HepG2 (cell line): ENCODE measurements around the gene AS3MT. TPM values are rescaled to one million over a fixed set of nuclear protein-coding genes. Genes with fewer than 3 reads are reported as not detected.

ENCODE experiments used
- CREB3 ChIP-seq: sonication (generic); formaldehyde crosslinking; IDR thresholded peaks from 2 replicates; pipeline ENCODE4 v1.5.0; 2020; ENCODE audit warnings: missing genetic modification reagents
- EHMT2 ChIP-seq: fragments of 200-600 bp; sonication (generic); IDR thresholded peaks from 2 replicates; pipeline ENCODE4 v1.7.0; 2017; ENCODE audit warnings: antibody characterized with exemption, low read depth, low read length, borderline replicate concordance
- FOXO4 ChIP-seq: sonication (generic); formaldehyde crosslinking; conservative IDR thresholded peaks from 2 replicates; pipeline ENCODE4 v1.8.1; 2023; ENCODE audit warnings: missing genetic modification reagents
- HIVEP1 ChIP-seq: sonication (generic); formaldehyde crosslinking; IDR thresholded peaks from 2 replicates; pipeline ENCODE4 v1.4.0; 2020; ENCODE audit warnings: mild to moderate bottlenecking, missing genetic modification reagents
- HMGXB4 ChIP-seq, 2 experiments: sonication (generic) in 1 of 2; formaldehyde crosslinking in 1 of 2; IDR thresholded peaks; 2 replicates each; pipeline versions ENCODE4 v1.4.0 to v1.6.1; 2018 to 2020; ENCODE audit warnings: missing genetic modification reagents in 2 of 2, borderline replicate concordance in 1 of 2, low read depth in 1 of 2, mild to moderate bottlenecking in 1 of 2, missing biosample characterization in 1 of 2
- HNRNPL ChIP-seq: fragments of 200-400 bp; formaldehyde crosslinking; IDR thresholded peaks from 2 replicates; pipeline ENCODE4 v1.6.1; 2017; ENCODE audit warnings: mild to moderate bottlenecking, low read depth, low read length
- KLF12 ChIP-seq: sonication (generic); formaldehyde crosslinking; IDR thresholded peaks from 2 replicates; pipeline ENCODE4 v1.4.0; 2020; ENCODE audit warnings: missing genetic modification reagents, borderline replicate concordance
- MAZ ChIP-seq, 2 experiments: sonication (generic) in 1 of 2; formaldehyde crosslinking in 1 of 2; IDR thresholded peaks; 2 replicates each; pipeline versions ENCODE4 v1.5.0 to v1.6.1; 2012 to 2020; ENCODE audit warnings: low read depth in 2 of 2, mild to moderate bottlenecking in 2 of 2, borderline replicate concordance in 1 of 2, improper control_type of control experiment in 1 of 2, low read length in 1 of 2, missing genetic modification reagents in 1 of 2, moderate library complexity in 1 of 2
- MED8 ChIP-seq: sonication (generic); formaldehyde crosslinking; IDR thresholded peaks from 2 replicates; pipeline ENCODE4 v1.8.1; 2023; ENCODE audit warnings: mild to moderate bottlenecking, missing genetic modification reagents; ENCODE audit not compliant: insufficient replicate concordance
- MLX ChIP-seq: IDR thresholded peaks from 2 replicates; pipeline ENCODE4 v1.6.1; 2016
- PBX3 ChIP-seq: sonication (generic); formaldehyde crosslinking; IDR thresholded peaks from 2 replicates; pipeline ENCODE4 v1.8.1; 2023; ENCODE audit warnings: missing genetic modification reagents, inconsistent platforms, borderline replicate concordance
- PITX1 ChIP-seq: sonication (generic); formaldehyde crosslinking; IDR thresholded peaks from 2 replicates; pipeline ENCODE4 v1.5.1; 2020; ENCODE audit warnings: mild to moderate bottlenecking, missing genetic modification reagents
- SALL1 ChIP-seq: sonication (generic); formaldehyde crosslinking; IDR thresholded peaks from 2 replicates; pipeline ENCODE4 v1.8.0; 2022; ENCODE audit warnings: mild to moderate bottlenecking, missing genetic modification reagents
- XBP1 ChIP-seq: sonication (generic); formaldehyde crosslinking; IDR thresholded peaks from 2 replicates; pipeline ENCODE4 v1.5.0; 2020; ENCODE audit warnings: missing genetic modification reagents
- ZNF121 ChIP-seq: sonication (generic); formaldehyde crosslinking; IDR thresholded peaks from 2 replicates; pipeline ENCODE4 v1.5.0; 2020; ENCODE audit warnings: mild to moderate bottlenecking, missing genetic modification reagents
- ZNF547 ChIP-seq: sonication (generic); formaldehyde crosslinking; IDR thresholded peaks from 2 replicates; pipeline ENCODE4 v1.5.1; 2020; ENCODE audit warnings: mild to moderate bottlenecking, missing genetic modification reagents
- ZXDC ChIP-seq: sonication (generic); formaldehyde crosslinking; IDR thresholded peaks from 2 replicates; pipeline ENCODE4 v1.5.0; 2020; ENCODE audit warnings: mild to moderate bottlenecking, missing genetic modification reagents
- polyA plus RNA-seq, 8 experiments: library from polyadenylated mRNA; depleted of rRNA in 3 of 8; stranded (reverse) in 7 of 8; unstranded in 1 of 8; fragments of >200 nt; fragmentation: Illumina TruSeq in 4 of 8; extraction: Trizol in 4 of 8; gene quantifications; 2 replicates each; pipeline versions ENCODE4 v1.2.1 to v1.2.3, GENCODE V29; 2011 to 2016; ENCODE audit warnings: low read depth in 4 of 8, missing spikeins in 1 of 8, mixed read lengths in 1 of 8; ENCODE audit not compliant: insufficient read depth in 1 of 8
- total RNA-seq, 5 experiments: library from RNA; depleted of rRNA; stranded (reverse); fragments of >200 nt; fragmentation: Illumina TruSeq; extraction: Trizol; gene quantifications; 2 replicates each; pipeline ENCODE4 v1.2.3, GENCODE V29; 2016; ENCODE audit warnings: low read depth in 1 of 5

AS3MT gene
- total and polyA plus RNA-seq, 2 of the 13 experiments (the other 11 are each of a cell fraction or from before 2014, with no cell fraction given): 8.7 to 17.4 TPM

- TF ChIP-seq ZXDC (CRISPR knock-in tag): 0 out of 2 replicates have a peak, but pooled peaks have one; percentile 59
- peak; percentile 63 for TF ChIP-seq MED8 (CRISPR knock-in tag)
- peak; percentile 64 for TF ChIP-seq SALL1 (CRISPR knock-in tag)
- peak; percentile 52; the same call in 1 of the 2 replicates for TF ChIP-seq MLX (CRISPR knock-in tag)
- 0 out of 2 replicates have a peak, but pooled peaks have one; percentile 50 for TF ChIP-seq ZNF547 (CRISPR knock-in tag)
- 0 out of 2 replicates have a peak, but pooled peaks have one; percentile 49 for TF ChIP-seq FOXO4 (CRISPR knock-in tag)
- TF ChIP-seq PBX3 (CRISPR knock-in tag): no peak
- TF ChIP-seq HMGXB4 (CRISPR knock-in tag; IDR thresholded peaks at IDR 0.05; ENCODE audit: borderline replicate concordance in 1 of 2, low read depth in 1 of 2): peak; percentile 9 to 81; a peak in 2 of 4 replicates
- peak; percentile 66; the same call in 1 of the 2 replicates for TF ChIP-seq KLF12 (CRISPR knock-in tag)
- TF ChIP-seq HIVEP1 (CRISPR knock-in tag): peak; percentile 94
- peak; percentile 50 for TF ChIP-seq PITX1 (CRISPR knock-in tag)
- TF ChIP-seq XBP1 (CRISPR knock-in tag): 0 out of 2 replicates have a peak, but pooled peaks have one; percentile 37
- no peak for TF ChIP-seq CREB3 (CRISPR knock-in tag)
- TF ChIP-seq MAZ (IDR thresholded peaks at IDR 0.05; ENCODE audit: borderline replicate concordance, low read depth, low read length): no peak
- peak; percentile 86 for TF ChIP-seq MAZ (CRISPR knock-in tag; IDR thresholded peaks at IDR 0.05; ENCODE audit: low read depth)
- TF ChIP-seq HNRNPL: 0 out of 2 replicates have a peak, but pooled peaks have one; percentile 48
- TF ChIP-seq ZNF121: no peak
- no peak for TF ChIP-seq EHMT2
Measured at GRCh38 chr10:102869258-102870198, at the start of gene AS3MT (continued).
